MCF 10A (cell line): ENCODE measurements around the gene MRRF. TPM values are rescaled to one million over a fixed set of nuclear protein-coding genes. Genes with fewer than 3 reads are reported as not detected.

ENCODE experiments used
- BruUV-seq: library from RNA; stranded (reverse); fragments of 400-500 nt; replicated peaks from 2 replicates; lab custom pipeline; 2021; lab: Mats Ljungman, UMichigan
- CTCF ChIA-PET: fragments of 300-600 bp; sonication (Branson Sonifier 250); formaldehyde crosslinking; extraction: SDS; loops from one replicate; lab custom pipeline; 2021; ENCODE audit warnings: antibody characterized with exemption, inconsistent platforms; lab: Yijun Ruan, JAX
- POLR2A ChIA-PET: fragments of 300-600, 350-650 bp; sonication (Branson Sonifier 250); formaldehyde crosslinking; extraction: SDS; loops from one replicate; lab custom pipeline; 2020; ENCODE audit warnings: antibody characterized with exemption, inconsistent platforms; lab: Yijun Ruan, JAX
- DNase-seq: peaks from one replicate; pipeline ENCODE4 v3.0.0-alpha.2; 2018; ENCODE audit not compliant: unreplicated experiment
- H3K27ac Mint-ChIP-seq: one replicate; pipeline ENCODE4 v1.8.0; 2022; ENCODE audit warnings: mild to moderate bottlenecking, low read depth, mixed read lengths; ENCODE audit not compliant: unreplicated experiment
- H3K27me3 Mint-ChIP-seq: one replicate; pipeline ENCODE4 v1.8.0; 2022; ENCODE audit warnings: mixed read lengths; ENCODE audit not compliant: insufficient read depth, unreplicated experiment
- H3K36me3 Mint-ChIP-seq: one replicate; pipeline ENCODE4 v1.8.0; 2022; ENCODE audit warnings: mild to moderate bottlenecking, moderate library complexity, mixed read lengths; ENCODE audit not compliant: insufficient read depth, unreplicated experiment
- H3K4me1 Mint-ChIP-seq: one replicate; pipeline ENCODE4 v1.8.0; 2022; ENCODE audit warnings: mixed read lengths; ENCODE audit not compliant: insufficient read depth, unreplicated experiment
- H3K4me3 Mint-ChIP-seq: one replicate; pipeline ENCODE4 v1.8.0; 2022; ENCODE audit warnings: mild to moderate bottlenecking, moderate library complexity, mixed read lengths; ENCODE audit not compliant: unreplicated experiment
- H3K9me3 Mint-ChIP-seq: one replicate; pipeline ENCODE4 v1.8.0; 2022; ENCODE audit warnings: mixed read lengths; ENCODE audit not compliant: unreplicated experiment
- intact Hi-C: fragments of 100-400 bp; cut with micrococcal nuclease; formaldehyde crosslinking; loops from 2 replicates; pipeline ENCODE4 v1.14.1; 2022
- total RNA-seq: library from RNA; stranded (reverse); gene quantifications from 2 replicates; pipeline ENCODE4 v1.2.3, GENCODE V29; 2022
- TF ChIP-seq, protein P1 (sequence below): fragments of 200-600 bp; IDR thresholded peaks from one replicate; pipeline ENCODE4 v1.8.0; 2022; ENCODE audit warnings: antibody characterized with exemption, mild to moderate bottlenecking; ENCODE audit not compliant: unreplicated experiment

The MRRF gene
- total RNA-seq, 1 experiment from 2014 or later = 90.3 TPM

GRCh38 chr9:122218935-122219855 is 45.5 kb upstream of the MRRF start:
- no peaks in the 10 kb centered on the region for H3K36me3 Mint-ChIP-seq
- H3K9me3 Mint-ChIP-seq = no peaks in the 10 kb centered on the region
- intact Hi-C loops = no loop called here
- no peak for DNase-seq
- TF ChIP-seq, protein P1, sequence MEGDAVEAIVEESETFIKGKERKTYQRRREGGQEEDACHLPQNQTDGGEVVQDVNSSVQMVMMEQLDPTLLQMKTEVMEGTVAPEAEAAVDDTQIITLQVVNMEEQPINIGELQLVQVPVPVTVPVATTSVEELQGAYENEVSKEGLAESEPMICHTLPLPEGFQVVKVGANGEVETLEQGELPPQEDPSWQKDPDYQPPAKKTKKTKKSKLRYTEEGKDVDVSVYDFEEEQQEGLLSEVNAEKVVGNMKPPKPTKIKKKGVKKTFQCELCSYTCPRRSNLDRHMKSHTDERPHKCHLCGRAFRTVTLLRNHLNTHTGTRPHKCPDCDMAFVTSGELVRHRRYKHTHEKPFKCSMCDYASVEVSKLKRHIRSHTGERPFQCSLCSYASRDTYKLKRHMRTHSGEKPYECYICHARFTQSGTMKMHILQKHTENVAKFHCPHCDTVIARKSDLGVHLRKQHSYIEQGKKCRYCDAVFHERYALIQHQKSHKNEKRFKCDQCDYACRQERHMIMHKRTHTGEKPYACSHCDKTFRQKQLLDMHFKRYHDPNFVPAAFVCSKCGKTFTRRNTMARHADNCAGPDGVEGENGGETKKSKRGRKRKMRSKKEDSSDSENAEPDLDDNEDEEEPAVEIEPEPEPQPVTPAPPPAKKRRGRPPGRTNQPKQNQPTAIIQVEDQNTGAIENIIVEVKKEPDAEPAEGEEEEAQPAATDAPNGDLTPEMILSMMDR = no peak
- H3K4me3 Mint-ChIP-seq = no peak overlapping the region
- POLR2A ChIA-PET = no interaction called here
- H3K27ac Mint-ChIP-seq = no peak overlapping the region
- BruUV-seq = no TSS peak
- no peaks in the 10 kb centered on the region for H3K27me3 Mint-ChIP-seq
- CTCF ChIA-PET = no interaction called here
- H3K4me1 Mint-ChIP-seq = peaks cover 8% of the 10 kb centered on the region

DNA sequence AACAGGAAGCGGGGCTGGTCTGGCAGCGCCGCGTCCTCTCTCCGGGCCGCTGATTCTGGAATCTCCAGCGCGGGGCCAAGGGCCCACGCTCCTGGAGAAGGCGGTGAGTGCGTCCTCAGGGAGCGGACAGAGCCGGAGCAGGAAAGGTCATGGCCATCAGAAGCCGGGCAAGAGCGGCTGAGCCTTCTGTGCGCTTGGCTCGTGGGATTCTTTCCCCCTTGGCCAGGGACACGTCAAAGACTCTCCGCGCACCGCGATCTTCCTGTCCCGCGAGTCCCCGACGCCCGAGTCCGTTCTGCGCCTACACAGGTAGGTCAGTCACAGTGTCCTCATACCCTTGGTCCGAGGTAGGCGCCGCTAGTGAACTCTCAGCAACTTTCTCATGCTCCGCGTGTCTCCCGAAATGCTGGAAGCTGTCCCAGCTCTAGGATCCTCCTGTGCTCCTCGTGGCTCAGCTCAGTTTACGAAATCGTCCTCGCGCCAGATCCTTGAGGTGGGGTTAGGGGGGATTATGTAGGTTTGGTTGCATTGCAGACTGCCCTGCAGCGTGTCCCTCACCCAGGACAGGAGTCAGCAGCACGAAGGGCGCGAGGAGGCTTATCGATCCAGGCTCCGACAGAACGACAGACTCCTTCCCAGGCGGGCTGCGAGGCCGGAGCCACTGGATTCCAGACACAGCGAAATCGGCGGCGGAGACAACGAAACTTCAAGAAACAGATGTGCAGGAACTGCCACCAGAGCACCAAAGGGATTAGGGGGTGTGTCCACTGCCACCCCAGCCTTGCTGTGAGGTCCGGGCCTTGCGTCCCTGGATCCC is 44.6 kb upstream of the MRRF start:
- no peak for DNase-seq
- intact Hi-C loops = no loop called here
- Mint-ChIP-seq H3K4me3 (no peak overlapping the region), H3K27ac (no peak overlapping the region), H3K27me3 (no peaks in the 10 kb centered on the region), H3K4me1 (peaks cover 8% of the 10 kb centered on the region), H3K36me3 (no peaks in the 10 kb centered on the region), H3K9me3 (no peaks in the 10 kb centered on the region)
- no TSS peak for BruUV-seq
- TF ChIP-seq, protein P1 = no peak
- CTCF ChIA-PET = no interaction called here
- POLR2A ChIA-PET = no interaction called here

DNA sequence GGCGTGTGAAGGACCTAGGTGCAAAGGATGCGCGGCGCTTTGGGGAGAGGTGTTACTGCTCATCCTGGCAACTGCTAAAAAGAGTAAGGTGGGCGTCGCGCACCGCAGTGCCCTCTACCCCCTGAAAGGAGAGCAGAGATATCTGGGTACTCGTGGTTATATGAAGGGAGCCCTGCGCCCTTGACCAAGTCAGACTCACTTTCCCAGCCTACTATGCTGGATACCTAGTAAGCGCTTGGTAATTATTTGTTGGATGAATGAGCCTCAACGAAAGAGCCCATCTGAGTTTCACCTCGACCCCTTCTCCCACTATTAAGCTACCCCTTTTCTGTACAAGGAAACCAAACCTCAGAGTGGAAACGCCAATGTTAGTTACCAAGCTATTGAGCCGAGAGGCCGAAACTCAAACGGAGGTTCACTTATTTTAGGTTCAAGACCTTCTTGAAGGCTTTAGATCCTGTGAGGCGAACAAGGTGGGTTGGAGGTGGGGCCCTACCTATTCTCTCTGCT is 44.0 kb upstream of the MRRF start:
- no peak for DNase-seq
- no peak overlapping the region for H3K4me3 Mint-ChIP-seq
- H3K36me3 Mint-ChIP-seq = no peaks in the 10 kb centered on the region
- H3K27ac Mint-ChIP-seq = no peak overlapping the region
- no TSS peak for BruUV-seq
- no peaks in the 10 kb centered on the region for H3K9me3 Mint-ChIP-seq
- TF ChIP-seq, protein P1 = no peak
- H3K4me1 Mint-ChIP-seq = peaks cover 8% of the 10 kb centered on the region
- no peaks in the 10 kb centered on the region for H3K27me3 Mint-ChIP-seq
- CTCF ChIA-PET = no interaction called here
- POLR2A ChIA-PET = no interaction called here
- intact Hi-C loops = no loop called here
